ENCODE measurements around the gene CARD6.

The CARD6 gene

GRCh38 chr5:40798012-40798800, 43.0 kb upstream of the CARD6 start, which contains the start of gene PRKAA1:
PRKAA1 (minus strand) TSS chr5:40798374; CDS start chr5:40798189, 185 bp downstream.
- TF ChIP-seq CTCF (IDR thresholded peaks at IDR 0.05; ENCODE audit: unreplicated experiment in 3 of 3): peak; percentile 74 to 86 (median 82)
- H3K27ac Mint-ChIP-seq: peak within 1 kb of the TSS; percentile 82 to 91 (median 85)
- H3K27me3 Mint-ChIP-seq (ENCODE audit: low read depth): no peaks in the 10 kb centered on the region
- H3K9me3 Mint-ChIP-seq: no peaks in the 10 kb centered on the region
- H3K4me3 Mint-ChIP-seq: peak within 1 kb of the TSS; percentile 92 to 95 (median 94)
- peaks cover 26% of the 10 kb centered on the region for H3K36me3 Mint-ChIP-seq (ENCODE audit: low read depth)
- peaks cover 33% of the 10 kb centered on the region for H3K4me1 Mint-ChIP-seq

DNA sequence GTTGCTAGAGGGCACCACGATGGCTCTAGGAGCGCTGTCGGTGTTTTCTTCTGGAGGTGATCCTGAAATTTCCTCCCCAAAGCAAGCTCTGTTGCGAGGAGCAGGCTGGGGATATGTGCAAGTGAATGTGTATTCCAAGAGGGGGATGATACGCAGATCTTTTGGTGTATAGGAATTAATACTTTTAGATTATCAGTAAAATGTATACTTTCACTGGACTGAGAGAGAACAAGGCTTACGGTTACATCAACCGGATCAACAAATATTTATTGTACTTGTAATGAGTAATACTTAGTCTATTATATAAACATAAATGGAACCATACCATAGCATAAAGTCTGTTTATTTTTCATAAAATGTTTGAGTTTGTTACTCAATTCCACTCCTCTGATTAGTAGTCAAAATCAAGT, 42.4 kb upstream of the CARD6 start:
- Mint-ChIP-seq H3K27ac (peak overlapping the region; percentile 73 to 85 (median 82)), H3K36me3 (ENCODE audit: low read depth) (peaks cover 21% of the 10 kb centered on the region), H3K27me3 (ENCODE audit: low read depth) (no peaks in the 10 kb centered on the region), H3K4me3 (peak overlapping the region; percentile 92 to 95 (median 93)), H3K4me1 (peaks cover 33% of the 10 kb centered on the region), H3K9me3 (no peaks in the 10 kb centered on the region)
- TF ChIP-seq CTCF (IDR thresholded peaks at IDR 0.05; ENCODE audit: unreplicated experiment in 3 of 3): no peak

DNA sequence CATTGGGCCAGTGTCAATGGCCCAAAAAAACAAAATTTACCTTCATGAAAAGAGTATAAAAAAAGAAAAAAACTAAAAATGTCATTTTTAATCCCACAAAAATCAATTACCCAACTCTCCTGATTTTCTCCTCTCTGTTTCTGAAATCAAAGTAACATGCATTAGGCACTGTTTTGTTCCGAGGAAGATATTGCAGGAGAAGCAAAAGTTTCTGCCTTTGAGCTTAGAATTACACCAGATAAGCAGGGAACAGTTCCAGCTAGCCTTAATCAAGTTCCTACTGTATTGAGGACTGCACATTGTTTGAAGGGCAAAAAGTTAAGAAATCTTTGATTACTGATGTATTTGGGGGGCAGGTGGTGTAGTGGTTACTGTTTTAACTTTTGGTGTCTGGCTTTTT, 41.9 kb upstream of the CARD6 start:
- Mint-ChIP-seq H3K36me3 (ENCODE audit: low read depth) (peaks cover 18% of the 10 kb centered on the region), H3K4me1 (peaks cover 33% of the 10 kb centered on the region), H3K9me3 (no peaks in the 10 kb centered on the region), H3K27ac (peak overlapping the region; percentile 68 to 85 (median 82)), H3K27me3 (ENCODE audit: low read depth) (no peaks in the 10 kb centered on the region), H3K4me3 (peak overlapping the region; percentile 92 to 95 (median 93))
- no peak for TF ChIP-seq CTCF (IDR thresholded peaks at IDR 0.05; ENCODE audit: unreplicated experiment in 3 of 3)

GRCh38 chr5:40801771-40802562, 39.2 kb upstream of the CARD6 start:
- Mint-ChIP-seq H3K27ac (peak overlapping the region in 1 of 3 experiments; percentile 36), H3K36me3 (ENCODE audit: low read depth) (peaks cover 4% of the 10 kb centered on the region), H3K9me3 (no peaks in the 10 kb centered on the region), H3K4me3 (peak overlapping the region; percentile 22 to 37 (median 28)), H3K27me3 (ENCODE audit: low read depth) (no peaks in the 10 kb centered on the region), H3K4me1 (peaks cover 20% of the 10 kb centered on the region)
- no peak for TF ChIP-seq CTCF (IDR thresholded peaks at IDR 0.05; ENCODE audit: unreplicated experiment in 3 of 3)

- Mint-ChIP-seq H3K4me3 (no peak overlapping the region), H3K27me3 (ENCODE audit: low read depth) (no peaks in the 10 kb centered on the region), H3K27ac (no peak overlapping the region), H3K36me3 (ENCODE audit: low read depth) (no peaks in the 10 kb centered on the region), H3K4me1 (no peaks in the 10 kb centered on the region), H3K9me3 (no peaks in the 10 kb centered on the region)
- TF ChIP-seq CTCF (IDR thresholded peaks at IDR 0.05; ENCODE audit: unreplicated experiment in 3 of 3): no peak
These were observed 29.0 kb upstream of the CARD6 start for GRCh38 chr5:40812125-40812524.

Data from nephron (organoid).